AG04450 (cell line): ENCODE data around the gene PPP1R14C. TPM values are rescaled to one million over a fixed set of nuclear protein-coding genes. Genes with fewer than 3 reads are reported as not detected.

Source experiments
- CTCF ChIA-PET: fragments of 300-600, 350-600 bp; formaldehyde crosslinking; extraction: SDS; loops from one replicate; lab custom pipeline; 2022; ENCODE audit warnings: antibody characterized with exemption, inconsistent platforms; lab: Charles Lee
- POLR2A ChIA-PET: fragments of 350-600 bp; formaldehyde crosslinking; extraction: SDS; loops from one replicate; lab custom pipeline; 2021; ENCODE audit warnings: antibody characterized with exemption, inconsistent platforms; lab: Yijun Ruan, JAX
- DNase-seq: peaks from one replicate; pipeline ENCODE4 v3.0.0-alpha.2; 2011; ENCODE audit warnings: low read depth, low spot score
- H3K27ac ChIP-seq: one replicate; pipeline ENCODE4 v1.5.1; 2012; ENCODE audit warnings: low read depth, low read length, control low read depth
- H3K27me3 ChIP-seq: one replicate; pipeline ENCODE4 v1.6.0; 2012; ENCODE audit warnings: low read length; ENCODE audit not compliant: control insufficient read depth, insufficient read depth
- H3K4me3 ChIP-seq: 2 replicates; pipeline ENCODE4 v1.5.1; 2011; ENCODE audit warnings: mild to moderate bottlenecking, low read depth, low read length, control low read depth
- H3K9me3 ChIP-seq: 2 replicates; pipeline ENCODE4 v1.5.1; 2012; ENCODE audit warnings: low read length; ENCODE audit not compliant: control insufficient read depth, insufficient read depth
- CTCF ChIP-seq: IDR thresholded peaks from 2 replicates; pipeline ENCODE4 v1.5.1; 2011; ENCODE audit warnings: low read depth, low read length, control low read depth, inconsistent platforms
- polyA plus RNA-seq: library from polyadenylated mRNA; depleted of rRNA; stranded (reverse); fragments of >200 nt; gene quantifications from 2 replicates; pipeline ENCODE4 v1.2.3, GENCODE V29; 2011

Gene PPP1R14C
- polyA plus RNA-seq, 1 experiment: not detected

GRCh38 chr6:150165020-150165702 lies 22.3 kb downstream of the PPP1R14C start:
- no peak for TF ChIP-seq CTCF
- DNase-seq: no peak
- no peaks in the 10 kb centered on the region; the same call in 1 of the 2 replicates for H3K9me3 ChIP-seq
- H3K27ac ChIP-seq: no peak overlapping the region
- CTCF ChIA-PET: interaction anchor here (0.8 kb wide), 1 partner anchor 84 kb away, joined by 3 read pairs; no protein-coding TSS in a partner anchor
- POLR2A ChIA-PET: no interaction called here
- no peak overlapping the region for H3K4me3 ChIP-seq
- H3K27me3 ChIP-seq: peaks cover 2% of the 10 kb centered on the region

- DNase-seq: no peak
- no peak for TF ChIP-seq CTCF
- H3K4me3 ChIP-seq: no peak overlapping the region
- H3K9me3 ChIP-seq: no peaks in the 10 kb centered on the region; the same call in 1 of the 2 replicates
- H3K27me3 ChIP-seq: peaks cover 2% of the 10 kb centered on the region
- ChIA-PET CTCF (no interaction called here), POLR2A (no interaction called here)
- H3K27ac ChIP-seq: no peak overlapping the region
Observed at GRCh38 chr6:150167479-150167873, 24.6 kb downstream of the PPP1R14C start.

GRCh38 chr6:150169181-150169580 lies 26.3 kb downstream of the PPP1R14C start:
- Histone ChIP-seq H3K27ac (no peak overlapping the region), H3K9me3 (no peaks in the 10 kb centered on the region; the same call in 1 of the 2 replicates), H3K27me3 (no peaks in the 10 kb centered on the region), H3K4me3 (no peak overlapping the region)
- ChIA-PET POLR2A (no interaction called here), CTCF (no interaction called here)
- DNase-seq: no peak
- no peak for TF ChIP-seq CTCF

- Histone ChIP-seq H3K9me3 (no peaks in the 10 kb centered on the region; the same call in 1 of the 2 replicates), H3K4me3 (no peak overlapping the region), H3K27me3 (no peaks in the 10 kb centered on the region), H3K27ac (no peak overlapping the region)
- POLR2A ChIA-PET: no interaction called here
- CTCF ChIA-PET: no interaction called here
- no peak for DNase-seq
- no peak for TF ChIP-seq CTCF
Observed at GRCh38 chr6:150169609-150170008, 26.8 kb downstream of the PPP1R14C start.

GRCh38 chr6:150172929-150173328 lies 30.1 kb downstream of the PPP1R14C start:
- no peak for TF ChIP-seq CTCF
- H3K9me3 ChIP-seq: no peaks in the 10 kb centered on the region; the same call in 1 of the 2 replicates
- H3K27ac ChIP-seq: no peak overlapping the region
- POLR2A ChIA-PET: no interaction called here
- no peak for DNase-seq
- CTCF ChIA-PET: interaction anchor here (0.6 kb wide), 1 partner anchor 133 kb away, joined by 3 read pairs; no protein-coding TSS in a partner anchor
- no peaks in the 10 kb centered on the region for H3K27me3 ChIP-seq
- no peak overlapping the region for H3K4me3 ChIP-seq
